CD4-positive, alpha-beta T cell treated with Interferon gamma for 1 hour (primary cell): ENCODE measurements around the gene TIAM2.
"Not testable (repeated sequence)": the region's sequence is repeated elsewhere in the genome, so short reads cannot be mapped to it uniquely, and the experiment has no call there.

Source experiments
- DNase-seq: peaks from one replicate; pipeline ENCODE4 v3.0.0-alpha.2; 2020

Gene TIAM2

DNA sequence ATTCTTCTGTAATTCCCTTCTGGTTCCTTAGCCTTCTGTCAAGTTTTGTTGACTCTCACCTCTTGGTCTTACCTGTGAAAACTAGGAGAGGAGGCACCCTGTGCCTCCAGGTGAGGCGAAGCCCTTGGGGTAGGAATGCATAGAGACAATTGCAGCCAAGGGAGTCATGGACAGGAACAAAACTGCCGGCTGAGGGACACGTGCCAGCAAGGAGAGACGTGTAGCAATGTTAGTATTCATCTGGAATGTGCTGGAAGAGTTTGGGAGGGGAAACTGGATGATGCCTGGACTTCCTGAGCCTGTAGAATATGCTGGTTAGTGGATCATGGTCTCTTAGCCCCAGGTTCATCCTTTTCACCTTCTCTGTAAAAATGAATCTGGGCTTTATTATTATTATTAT lies 3.9 kb upstream of the TIAM2 start:
- DNase-seq = no peak

DNA sequence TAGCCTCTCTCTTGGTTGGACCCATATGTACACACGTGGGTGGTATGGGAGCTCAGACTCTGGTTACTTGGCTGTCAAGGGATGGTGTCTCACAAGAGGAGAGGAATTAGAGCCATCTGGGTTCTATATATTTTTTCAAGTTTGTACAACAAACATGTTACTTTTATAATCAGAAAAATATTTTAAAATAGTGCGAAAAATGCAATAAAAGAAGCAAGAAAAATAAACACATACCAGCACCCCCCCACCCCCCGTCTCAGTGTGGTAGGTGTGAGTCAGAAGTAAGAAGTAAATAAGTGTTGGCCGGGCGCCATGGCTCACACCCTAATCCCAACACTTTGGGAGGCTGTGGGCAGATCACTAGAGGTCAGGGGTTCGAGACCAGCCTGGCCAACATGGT lies 2.1 kb upstream of the TIAM2 start:
- no peak for DNase-seq

DNA sequence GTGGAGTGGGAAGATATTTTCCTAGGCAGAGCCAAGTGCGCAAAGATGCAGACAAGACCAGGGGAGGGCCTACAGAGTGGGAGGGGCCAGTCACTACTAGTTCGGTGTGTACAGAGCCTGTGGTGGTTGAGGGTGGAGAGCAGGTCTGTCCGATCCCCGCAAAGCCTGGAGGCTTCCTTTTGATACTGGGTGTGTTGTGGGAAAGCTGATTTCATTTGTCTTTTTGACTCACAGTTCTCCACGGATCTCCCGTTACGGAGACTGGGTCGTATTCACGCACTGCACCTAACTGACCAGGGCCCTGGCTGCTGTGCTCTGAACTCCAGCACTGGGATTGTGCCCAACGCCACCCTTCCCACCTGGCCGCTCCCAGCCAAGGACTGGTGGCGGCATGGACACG lies 1.4 kb upstream of the TIAM2 start:
- DNase-seq = no peak

DNA sequence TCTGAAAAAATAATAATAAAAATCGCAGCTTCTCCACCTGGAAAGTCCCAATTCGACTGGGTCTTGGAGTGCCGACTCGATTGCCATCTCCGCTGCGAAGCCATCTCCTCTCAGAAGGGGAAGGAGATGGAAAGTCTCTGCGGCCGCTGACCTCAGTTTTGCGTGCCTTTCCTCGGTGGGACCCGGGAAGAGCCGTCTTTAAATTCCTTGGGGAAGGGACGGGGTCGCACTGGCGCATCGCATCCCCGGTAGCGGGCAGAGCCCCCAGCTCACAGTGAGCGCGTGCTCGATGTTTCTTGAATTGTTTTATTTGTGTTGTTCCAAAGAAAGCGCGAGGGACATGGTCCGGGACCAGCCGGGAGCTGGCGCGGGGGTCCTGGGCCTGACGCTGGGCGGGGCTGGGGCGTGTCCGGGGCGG lies 270 bp upstream of the TIAM2 start:
- no peak for DNase-seq

DNA sequence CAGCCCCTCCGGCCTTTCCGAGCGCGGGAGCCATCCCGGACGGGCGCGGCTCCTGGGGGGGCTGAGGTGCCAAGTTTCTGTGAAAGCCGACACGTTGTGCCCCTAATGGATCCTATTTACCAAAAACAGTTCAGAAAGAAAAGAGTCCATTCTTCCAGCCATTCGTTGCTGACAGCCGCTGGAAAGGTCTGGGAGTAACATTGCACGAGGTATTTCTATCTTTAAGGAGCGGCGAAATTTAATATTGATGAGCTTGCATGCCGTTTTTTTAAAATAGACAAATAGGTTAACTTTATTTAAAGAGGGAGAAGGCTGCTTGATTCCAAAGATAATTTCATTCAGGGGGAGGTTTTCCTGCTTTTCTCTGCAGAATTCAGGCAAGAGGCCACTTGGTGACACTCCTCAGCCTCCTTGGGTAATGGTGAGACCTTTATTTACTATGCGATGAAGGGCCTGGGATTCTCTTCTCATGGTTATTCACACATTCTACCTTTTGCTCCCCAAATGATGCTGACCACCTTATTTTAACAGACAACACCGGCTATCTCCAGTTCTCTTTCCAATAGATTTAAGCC lies 988 bp downstream of the TIAM2 start:
- no peak for DNase-seq

DNA sequence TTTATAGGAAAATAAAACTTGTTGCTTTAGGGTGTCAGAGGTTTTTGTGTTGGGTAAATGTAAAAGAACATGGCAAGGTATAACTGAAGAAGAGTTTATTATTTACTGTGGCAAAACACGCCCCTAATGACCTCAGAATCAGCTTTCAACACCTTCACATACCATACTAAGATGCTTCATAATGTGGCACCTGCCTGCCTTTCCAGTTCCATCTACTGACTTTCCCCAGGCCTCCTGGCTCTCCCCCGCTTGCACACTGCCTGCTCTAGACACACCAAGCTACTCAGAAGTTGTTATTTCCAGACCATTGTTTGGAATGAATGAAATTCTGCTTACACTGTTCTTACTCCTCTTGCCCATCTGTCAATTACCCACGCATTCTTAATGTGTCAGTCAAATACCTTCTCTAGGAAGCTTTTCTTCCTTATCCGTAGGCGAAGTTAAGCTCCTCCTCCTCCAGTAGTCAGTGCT lies 1.8 kb downstream of the TIAM2 start:
- DNase-seq = no peak

DNA sequence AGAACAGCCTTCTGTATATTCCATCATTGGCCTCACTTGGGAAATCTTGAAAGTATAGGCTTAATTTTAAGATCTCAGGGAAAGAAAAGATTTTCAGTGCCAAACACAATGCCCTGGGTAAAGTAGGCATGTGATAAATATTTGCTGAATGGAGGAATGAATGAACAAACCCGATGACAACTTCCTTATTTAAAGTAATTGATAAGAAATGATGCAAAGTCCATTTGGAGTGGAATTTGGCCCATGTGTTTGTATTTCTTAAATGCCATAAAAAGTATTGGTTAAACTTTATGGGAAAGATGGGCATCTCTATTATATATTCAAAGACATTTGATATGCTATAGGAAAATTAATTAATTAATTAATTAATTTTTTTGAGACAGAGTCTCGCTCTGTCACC lies 3.7 kb downstream of the TIAM2 start:
- DNase-seq = no peak

DNA sequence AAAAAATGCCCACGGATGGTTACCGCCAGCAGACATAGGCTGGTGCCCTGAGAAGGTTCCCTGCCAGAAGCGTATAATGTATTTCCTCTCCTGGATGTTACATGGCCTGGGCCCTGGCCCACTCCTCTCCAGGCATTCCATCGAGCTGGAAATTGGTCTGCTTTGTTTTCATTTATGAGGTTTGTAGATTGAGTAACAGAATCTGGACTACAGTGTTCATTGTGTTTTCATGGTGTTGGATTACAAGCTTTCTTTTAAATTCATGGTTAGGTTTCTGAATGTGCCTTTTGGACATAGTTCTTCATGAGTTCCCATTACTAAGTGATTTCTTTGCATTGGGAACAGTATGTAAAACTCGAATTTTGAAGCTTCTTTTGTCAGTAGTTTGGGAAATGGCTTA lies 6.4 kb downstream of the TIAM2 start:
- no peak for DNase-seq

DNA sequence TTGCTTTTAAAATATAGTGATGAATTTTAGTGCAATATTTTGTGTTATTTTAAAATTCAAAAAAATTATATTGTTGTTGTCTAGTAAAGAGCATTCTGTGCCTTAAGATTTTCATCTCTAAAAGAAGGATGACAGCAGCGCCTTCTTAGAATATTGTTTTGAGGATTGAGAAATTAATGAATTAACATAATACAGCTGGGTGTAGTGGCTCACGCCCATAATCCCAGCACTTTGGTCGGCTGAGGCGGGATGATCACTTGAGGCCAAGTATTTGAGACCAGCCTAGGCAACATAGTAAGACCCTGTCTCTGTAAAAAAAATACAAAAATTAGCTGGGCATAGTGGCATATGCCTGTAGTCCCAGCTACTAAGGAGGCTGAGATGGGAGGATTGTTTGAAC lies 6.8 kb downstream of the TIAM2 start:
- DNase-seq = no peak

DNA sequence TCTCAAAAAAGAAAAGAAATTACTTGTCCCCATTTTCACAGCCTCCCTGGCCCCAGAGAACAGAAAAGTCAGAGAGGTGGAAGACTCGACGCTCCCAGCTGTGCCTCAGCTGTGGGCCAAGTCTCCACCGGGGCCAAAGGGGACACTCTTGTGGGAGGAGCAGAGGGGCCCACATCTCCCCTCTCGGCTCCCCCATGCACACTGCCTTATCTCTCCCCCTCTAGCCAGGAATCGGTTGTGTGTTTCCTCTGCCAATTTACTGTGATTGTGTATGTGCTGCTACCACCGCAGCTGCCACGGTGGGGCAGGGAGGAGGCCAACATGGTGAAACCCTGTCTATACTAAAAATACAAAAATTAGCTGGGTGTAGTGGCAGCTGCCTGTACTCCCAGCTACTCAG lies 8.4 kb downstream of the TIAM2 start:
- DNase-seq = no peak

DNA sequence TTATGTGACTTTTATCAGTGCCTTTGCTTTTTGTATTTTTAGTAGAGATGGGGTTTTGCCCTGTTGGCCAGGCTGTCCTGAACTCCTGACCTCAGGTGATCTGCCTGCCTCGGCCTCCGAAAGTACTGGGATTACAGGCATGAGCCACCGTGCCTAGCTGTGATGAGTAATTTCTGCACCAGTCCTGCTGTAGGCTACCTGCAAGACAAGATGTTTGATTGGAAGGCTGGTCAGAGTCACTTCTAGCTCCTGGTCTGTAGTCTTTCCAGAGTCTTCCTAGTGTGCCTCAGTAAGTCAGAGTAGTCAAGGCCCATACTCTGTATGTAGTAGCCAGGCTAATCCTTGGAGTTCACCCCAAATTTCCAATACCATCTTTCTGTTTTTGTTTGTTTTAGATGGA lies 8.9 kb downstream of the TIAM2 start:
- DNase-seq = no peak

DNA sequence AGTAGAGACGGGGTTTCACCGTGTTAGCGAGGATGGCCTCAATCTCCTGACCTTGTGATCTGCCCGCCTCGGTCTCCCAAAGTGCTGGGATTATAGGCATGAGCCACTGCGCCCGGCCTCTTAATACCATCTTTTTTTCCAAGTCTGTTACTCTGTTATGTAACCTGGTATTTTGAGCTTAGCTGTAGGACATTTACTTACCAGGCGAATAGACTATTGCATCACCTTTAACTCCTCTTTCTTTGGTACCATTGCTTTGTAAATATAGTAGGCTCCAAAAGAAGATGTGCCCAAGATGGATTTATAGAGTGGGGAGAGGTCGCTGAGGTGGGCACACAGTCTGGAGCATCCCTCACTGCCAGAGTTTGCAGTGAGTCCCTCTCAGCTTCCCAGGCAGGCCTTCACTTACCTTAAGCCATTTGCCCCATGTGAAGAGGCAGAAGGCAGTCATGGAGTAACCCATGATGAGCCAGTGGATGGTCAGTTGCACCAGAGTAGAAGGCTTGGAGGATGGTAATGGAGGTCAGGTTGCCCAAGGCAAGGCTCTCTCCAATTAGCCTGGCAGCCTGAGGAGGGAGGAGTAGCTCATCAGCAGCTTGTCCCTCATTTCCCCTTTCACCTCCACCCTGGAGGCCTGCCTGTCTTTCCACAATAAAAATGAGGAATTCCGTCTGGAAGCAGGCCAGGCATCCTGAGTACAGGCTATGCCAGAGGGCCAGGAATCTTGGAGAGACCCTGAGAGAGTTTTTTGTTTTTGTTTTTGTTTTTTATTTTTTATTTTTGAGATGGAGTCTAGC lies 9.7 kb downstream of the TIAM2 start:
- no peak for DNase-seq

DNA sequence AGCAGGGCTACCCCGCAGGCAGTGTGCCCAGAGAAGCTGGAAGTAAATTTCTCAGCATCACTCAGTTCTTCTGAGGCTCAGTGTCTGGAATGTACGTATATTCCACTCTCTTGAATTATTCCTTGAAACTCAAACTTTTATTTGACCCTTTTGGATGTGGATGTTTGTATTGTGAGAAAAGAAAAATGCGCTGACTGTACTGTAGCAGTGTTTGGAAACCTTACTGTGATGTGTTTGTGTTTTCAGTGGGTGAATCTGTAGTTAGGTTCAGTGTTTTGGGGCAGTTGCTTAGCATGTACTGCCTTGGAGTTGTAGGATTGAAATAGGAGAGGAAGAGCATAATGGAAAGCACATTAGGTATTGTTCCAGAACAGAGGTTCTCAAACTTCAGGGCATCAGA lies 13.5 kb downstream of the TIAM2 start:
- DNase-seq = no peak

DNA sequence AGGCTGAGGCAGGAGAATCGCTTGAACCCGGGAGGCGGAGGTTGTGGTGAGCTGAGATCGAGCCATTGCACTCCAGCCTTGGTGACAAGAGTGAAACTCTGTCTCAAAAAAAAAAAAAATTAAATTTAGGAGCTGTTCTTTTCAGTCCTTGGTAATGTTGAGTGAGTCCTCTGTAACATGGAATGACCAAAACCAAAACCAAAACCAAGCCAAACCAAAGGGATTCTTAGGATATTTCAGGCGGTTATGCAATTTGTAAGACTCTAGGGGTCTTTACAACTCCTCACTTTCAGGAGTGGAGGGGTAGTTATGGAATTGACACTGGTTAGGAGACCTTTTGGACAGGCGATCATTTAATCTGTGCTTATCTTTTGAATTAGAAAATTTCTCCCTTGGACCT lies 15.8 kb downstream of the TIAM2 start:
- DNase-seq = no peak

DNA sequence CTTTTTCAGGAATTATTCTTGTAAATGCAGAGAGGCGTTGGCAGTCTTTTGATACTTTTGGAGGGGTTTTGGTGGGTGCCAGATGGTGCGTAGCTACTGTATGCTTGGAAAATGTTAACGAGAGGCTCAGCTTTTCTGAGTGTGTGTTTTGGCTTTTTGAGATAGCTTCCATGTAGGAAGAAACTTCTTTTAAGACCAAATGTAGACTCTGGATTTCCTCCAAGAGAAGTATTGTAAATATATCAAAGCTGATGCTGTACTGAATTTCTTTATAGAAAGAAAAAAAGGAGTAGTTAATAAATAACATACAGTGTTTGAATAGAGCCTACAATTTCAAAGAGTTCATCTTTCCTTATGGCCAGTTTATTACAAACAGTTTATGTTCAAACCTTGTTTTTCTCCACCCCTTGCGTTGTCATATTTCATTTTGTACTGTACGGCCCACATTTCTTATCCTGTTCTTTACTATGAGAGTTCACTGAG lies 16.7 kb downstream of the TIAM2 start:
- DNase-seq = no peak

DNA sequence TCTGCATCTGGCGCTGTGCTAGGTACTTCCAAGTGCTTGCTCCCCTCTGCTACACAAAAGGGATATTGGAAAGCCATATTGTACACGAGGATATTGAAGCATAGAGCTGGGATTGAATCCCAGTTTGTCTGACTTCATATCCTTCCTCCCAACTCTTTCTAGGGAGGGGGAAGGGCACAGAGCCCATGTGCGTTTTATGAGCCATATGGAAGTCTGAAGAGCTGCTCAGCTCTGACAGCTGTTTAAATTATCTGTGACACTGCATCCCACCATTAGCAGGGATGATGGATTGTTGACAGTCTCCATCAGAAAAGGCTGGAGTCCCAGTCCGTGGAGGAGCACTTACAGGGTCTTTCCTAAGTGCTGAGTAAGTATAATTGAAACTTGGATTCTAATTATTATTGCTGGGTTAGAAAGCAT lies 18.4 kb downstream of the TIAM2 start:
- no peak for DNase-seq

DNA sequence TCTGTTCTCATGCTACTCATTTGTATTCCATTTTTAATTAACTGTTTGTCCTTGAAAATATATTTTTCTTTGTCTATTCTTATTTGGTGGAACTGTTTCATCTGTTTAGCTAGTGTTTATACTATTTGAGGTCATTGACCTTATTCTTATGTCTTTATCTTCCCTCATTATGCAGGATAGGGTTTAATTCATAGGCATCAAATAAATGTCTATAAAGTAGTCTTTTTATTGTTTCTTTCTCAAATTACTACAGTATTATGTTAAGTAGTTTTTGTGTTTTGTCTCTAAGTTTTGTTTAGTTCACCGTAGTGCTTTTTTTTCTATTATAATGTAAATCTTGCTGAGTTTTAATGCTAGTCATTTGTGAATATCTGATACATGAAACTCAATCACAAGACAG lies 19.0 kb downstream of the TIAM2 start:
- no peak for DNase-seq

DNA sequence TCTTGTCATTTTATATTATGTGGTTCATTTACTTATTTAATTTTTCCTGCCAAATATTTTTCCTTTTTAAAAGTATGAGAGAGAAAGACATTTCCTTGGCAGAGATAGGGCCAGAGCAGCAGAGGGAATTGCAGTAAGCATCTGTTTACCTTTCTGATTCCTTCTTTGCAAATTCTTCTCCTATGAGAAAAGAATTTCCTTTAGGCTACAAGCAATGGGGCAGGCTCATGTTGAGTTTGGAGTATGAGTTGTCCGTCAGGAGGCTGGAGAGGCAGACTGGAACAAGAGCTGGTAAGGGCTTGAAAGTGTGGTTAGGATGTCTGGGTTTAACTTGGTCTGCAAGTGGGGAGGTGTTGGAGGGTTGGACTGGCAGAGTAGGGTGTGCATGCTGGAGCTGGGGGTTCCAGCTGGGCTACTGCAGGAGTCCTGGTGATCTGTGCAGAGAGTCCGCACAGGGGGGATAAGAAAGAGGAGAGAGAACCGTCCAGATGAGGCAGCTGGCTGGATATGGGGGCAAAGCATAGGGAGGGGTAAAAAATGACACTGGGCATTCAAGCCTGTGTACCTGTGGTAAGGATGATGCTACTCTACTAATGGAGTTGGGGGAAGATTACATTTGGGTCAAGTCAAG lies 19.7 kb downstream of the TIAM2 start:
- no peak for DNase-seq

DNA sequence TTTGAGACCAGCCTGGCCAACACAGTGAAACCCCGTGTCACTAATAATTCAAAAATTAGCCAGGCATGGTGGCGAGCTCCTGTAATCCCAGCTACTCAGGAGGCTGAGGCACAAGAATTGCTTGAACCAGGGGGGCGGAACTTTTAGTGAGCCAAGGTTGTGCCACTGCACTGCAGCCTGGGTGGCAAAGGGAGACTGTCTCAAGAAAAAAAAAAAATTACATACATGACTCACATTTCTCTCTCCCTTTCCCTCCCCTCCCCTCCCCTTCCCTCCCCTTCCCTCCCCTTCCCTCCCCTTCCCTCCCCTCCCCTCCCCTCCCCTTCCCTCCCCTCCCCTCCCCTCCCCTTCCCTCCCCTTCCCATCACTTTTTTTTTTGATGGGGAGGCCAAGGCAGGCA lies 23.3 kb downstream of the TIAM2 start:
- DNase-seq = not testable (repeated sequence)

DNA sequence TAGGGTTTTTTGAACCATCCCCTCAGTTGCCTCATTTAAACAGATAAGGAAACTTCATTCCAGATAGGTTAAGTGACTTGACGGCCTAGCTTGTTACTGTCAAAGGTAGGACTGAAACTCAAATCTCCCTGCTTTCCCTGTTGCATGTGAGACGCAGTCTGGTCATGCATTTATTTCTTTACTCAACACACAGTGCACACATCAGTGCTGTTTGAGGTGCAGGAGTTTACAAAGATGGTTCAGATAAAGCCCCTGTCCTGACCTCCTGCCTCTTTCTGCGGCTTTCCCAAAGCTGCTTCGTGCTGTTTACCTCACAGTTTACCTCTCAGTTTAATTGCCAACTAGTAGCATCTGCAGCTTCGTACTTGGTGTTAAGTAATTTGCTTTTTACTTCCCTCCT lies 26.6 kb downstream of the TIAM2 start:
- DNase-seq = no peak

DNA sequence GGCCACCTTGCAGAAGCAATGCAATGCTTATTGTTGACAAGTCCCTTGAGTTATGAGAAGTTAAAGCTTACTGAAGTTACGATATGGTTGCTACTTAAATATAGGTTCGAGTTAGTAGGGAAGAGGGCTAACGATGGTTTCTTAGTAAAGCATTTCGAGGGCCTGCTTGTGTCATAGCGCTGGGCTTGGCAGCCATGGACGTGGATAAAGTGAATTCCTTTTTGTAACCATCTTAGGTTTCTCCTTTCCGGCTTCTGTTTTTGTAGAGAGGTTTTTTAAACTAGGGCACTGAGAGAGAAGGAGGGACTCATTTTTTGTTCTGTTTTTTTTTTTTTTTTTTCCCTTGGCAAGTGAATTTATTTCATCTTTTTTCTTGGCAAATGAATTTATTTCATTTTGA lies 27.6 kb downstream of the TIAM2 start:
- no peak for DNase-seq

DNA sequence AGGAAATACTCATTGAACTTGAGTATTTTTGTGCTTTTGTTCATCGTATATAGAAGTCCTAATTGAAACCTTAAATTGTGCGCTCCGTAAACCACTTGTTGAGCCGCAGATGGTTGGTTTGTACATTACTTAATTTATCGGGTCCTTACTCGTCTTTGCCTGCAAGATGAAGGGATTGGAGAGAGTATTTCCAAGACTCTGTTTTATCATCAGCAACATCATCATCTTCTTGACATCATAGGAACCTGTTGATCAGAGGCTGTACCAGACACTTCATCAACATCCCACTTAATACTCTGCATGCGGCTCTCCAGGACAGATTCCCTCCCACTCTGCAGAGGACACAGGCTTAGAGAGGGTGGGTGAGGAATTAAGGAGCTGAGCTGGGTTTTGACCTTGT lies 28.6 kb downstream of the TIAM2 start:
- DNase-seq = no peak

DNA sequence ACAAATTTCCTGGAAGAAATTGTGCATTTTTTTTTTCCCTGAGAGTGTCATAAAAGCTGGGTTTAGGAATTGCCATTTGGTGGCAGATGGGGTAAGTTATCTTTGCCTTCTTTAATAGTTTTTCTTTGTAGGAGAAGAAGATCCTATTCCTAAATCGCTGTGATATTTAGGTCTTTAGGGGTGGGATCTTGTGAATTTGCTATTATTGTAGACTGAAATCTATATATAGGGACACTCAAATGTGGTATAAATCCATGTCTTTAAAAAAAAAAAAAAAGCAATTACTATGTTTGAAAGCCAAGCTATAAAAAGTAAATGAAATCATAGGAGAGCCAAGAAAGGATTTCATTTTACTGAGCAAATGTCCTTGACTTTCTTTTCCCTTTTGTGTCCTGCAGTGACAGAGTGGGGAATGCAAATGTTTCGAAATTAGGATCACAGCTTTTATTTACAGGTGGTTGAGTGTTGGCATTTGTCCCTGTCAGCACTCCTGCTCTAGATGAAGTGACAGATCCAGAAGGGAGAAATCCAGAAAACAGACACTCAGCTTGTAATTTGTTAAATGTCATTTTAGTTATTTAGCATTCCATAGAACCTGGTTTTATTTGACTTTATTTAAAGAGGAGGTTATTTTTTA lies 29.4 kb downstream of the TIAM2 start:
- DNase-seq = no peak
